Upper lobe of left lung (tissue), 4 donors: ENCODE results near the gene DOK5.

Experiments
- EP300 ChIP-seq, 4 donors: sonication (generic); formaldehyde crosslinking; IDR thresholded peaks; one replicate each; pipeline ENCODE4 v1.5.1; 2017; ENCODE audit warnings: antibody characterized with exemption in 4 of 4, control low read depth in 2 of 4
- POLR2A ChIP-seq, 4 donors: fragments of 450-650 bp; IDR thresholded peaks; one replicate each; pipeline ENCODE4 v1.5.1; 2016 to 2017; ENCODE audit warnings: antibody characterized with exemption in 4 of 4, mild to moderate bottlenecking in 2 of 4
- TF ChIP-seq, protein P1 (sequence below), 6 experiments: fragments of 450-650 bp in 4 of 6; fragments of 200-600 bp in 2 of 6; sonication (generic) in 2 of 6; IDR thresholded peaks; one replicate each; pipeline ENCODE4 v1.5.1; 2016 to 2019; ENCODE audit warnings: antibody characterized with exemption in 6 of 6

DNA sequence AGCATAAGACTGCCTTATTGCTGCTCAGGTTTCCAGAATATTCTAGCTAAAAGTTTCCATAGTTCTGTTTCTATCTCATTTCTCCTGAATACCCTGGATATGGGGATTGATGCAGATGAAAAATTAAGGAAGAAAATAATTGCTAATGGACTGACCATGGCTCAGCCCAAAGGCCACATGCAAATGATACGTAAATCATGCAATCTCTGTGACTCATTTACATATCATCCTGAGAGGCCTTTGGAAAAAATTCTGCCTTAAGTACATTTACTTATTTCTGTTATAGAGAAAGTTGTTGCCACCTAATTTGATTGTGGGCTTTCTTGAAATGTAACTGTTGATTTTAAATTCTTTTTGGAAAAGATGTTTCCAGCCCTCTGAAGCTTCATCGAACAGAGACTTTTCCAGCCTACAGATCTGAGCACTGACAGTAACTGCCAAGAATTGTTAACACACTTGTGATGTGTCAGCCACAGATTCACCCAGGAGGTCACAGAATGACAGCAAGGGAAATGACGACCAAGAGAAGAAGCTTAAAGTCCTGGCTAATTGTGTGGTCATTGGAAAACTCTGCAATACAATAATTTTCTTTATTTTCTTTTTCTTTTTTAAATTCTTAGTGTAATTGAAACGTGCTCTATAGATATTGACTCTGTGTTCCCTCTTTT is 174.8 kb downstream of the DOK5 start:
- TF ChIP-seq, protein P1, sequence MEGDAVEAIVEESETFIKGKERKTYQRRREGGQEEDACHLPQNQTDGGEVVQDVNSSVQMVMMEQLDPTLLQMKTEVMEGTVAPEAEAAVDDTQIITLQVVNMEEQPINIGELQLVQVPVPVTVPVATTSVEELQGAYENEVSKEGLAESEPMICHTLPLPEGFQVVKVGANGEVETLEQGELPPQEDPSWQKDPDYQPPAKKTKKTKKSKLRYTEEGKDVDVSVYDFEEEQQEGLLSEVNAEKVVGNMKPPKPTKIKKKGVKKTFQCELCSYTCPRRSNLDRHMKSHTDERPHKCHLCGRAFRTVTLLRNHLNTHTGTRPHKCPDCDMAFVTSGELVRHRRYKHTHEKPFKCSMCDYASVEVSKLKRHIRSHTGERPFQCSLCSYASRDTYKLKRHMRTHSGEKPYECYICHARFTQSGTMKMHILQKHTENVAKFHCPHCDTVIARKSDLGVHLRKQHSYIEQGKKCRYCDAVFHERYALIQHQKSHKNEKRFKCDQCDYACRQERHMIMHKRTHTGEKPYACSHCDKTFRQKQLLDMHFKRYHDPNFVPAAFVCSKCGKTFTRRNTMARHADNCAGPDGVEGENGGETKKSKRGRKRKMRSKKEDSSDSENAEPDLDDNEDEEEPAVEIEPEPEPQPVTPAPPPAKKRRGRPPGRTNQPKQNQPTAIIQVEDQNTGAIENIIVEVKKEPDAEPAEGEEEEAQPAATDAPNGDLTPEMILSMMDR (IDR thresholded peaks at IDR 0.05), result no peak
- no peak for TF ChIP-seq EP300 (IDR thresholded peaks at IDR 0.05)
- TF ChIP-seq POLR2A (IDR thresholded peaks at IDR 0.05), result no peak
